ENCODE measurements around the gene CSF3R. TPM values are rescaled to one million over a fixed set of nuclear protein-coding genes. Genes with fewer than 3 reads are reported as not detected.

CSF3R gene
- total RNA-seq, 1 experiment from 2014 or later = not detected

DNA sequence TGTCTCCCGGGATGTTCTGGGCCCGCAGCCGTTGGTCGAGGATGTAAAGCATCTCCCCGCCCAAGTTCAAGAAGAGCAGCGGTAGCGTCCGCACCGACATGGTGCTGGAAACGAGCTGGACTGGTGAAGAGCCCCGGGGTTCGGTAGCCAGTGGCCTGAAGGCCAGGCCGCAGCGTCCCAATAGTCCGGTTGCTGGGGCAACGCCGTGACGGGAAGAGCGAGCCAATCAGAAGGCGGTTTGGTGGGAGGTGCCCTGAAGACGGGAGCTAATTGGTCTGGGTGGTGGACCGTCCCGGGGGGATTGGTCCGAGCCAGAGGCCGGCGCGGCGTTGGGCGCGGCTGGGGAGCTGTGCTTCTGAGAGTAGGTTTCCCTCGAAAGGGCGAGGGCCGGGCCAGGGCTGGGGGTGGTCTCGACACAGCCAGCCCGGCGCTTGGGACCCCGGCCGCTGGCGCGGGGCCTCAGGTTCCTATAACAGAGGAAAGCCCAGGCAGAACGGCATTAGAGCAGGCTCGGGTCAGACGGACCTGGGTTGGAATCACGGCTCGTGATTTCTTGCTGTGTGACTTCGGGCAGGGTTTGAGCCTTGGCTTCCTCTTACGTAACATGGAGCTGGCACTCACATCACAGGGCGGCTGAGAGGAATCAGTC lies 32.3 kb downstream of the CSF3R start, which contains the start of gene OSCP1:
Gene OSCP1 (minus strand): TSS at position 182 of the 649 bp plus-strand sequence. CDS start 82 bp downstream, at position 100.
- H3K79me1 ChIP-seq (ENCODE audit: insufficient read depth, low read depth, low read length, poor library complexity, severe bottlenecking) = no peaks in the 10 kb centered on the region
- H3K79me2 ChIP-seq (ENCODE audit: insufficient read depth, low read length) = no peaks in the 10 kb centered on the region
- no peaks in the 10 kb centered on the region for H3K4me1 ChIP-seq (ENCODE audit: insufficient read depth, low read length)
- DNase-seq = peak; percentile 96
- no CpG with 5 or more reads among the region's 48 CpGs for WGBS (ENCODE audit: extremely low coverage, insufficient read length, low lambda C conversion rate)
- no peak within 1 kb of the TSS for H4K5ac ChIP-seq (ENCODE audit: insufficient read length, low read depth, low read length)
- H3K4me2 ChIP-seq (ENCODE audit: insufficient read depth, insufficient read length, low read length) = peak within 1 kb of the TSS; percentile 44
- no peak within 1 kb of the TSS for H4K8ac ChIP-seq (replicated peaks; ENCODE audit: insufficient read length, low read depth, low read length)
- no peak within 1 kb of the TSS for H3K27ac ChIP-seq (ENCODE audit: insufficient read length, low read depth, low read length)
- H3K18ac ChIP-seq (ENCODE audit: insufficient read length, low read depth, low read length) = no peak within 1 kb of the TSS
- no peak within 1 kb of the TSS for H2BK5ac ChIP-seq (ENCODE audit: insufficient read length, low read length)
- peak within 1 kb of the TSS; percentile 68 to 81 for H3K4me3 Mint-ChIP-seq
- H3K36me3 Mint-ChIP-seq (ENCODE audit: insufficient read depth in 1 of 3, low read depth in 3 of 3) = peaks cover 6 to 11% (median 8%) of the 10 kb centered on the region in 3 experiments; a peak in 5 of 7 replicates
- H3K9me3 ChIP-seq (ENCODE audit: control insufficient read depth, low read depth, low read length) = no peaks in the 10 kb centered on the region
- no peak within 1 kb of the TSS for H2BK120ac ChIP-seq (ENCODE audit: low read depth, low read length, poor library complexity, severe bottlenecking)
- H4K20me1 ChIP-seq (ENCODE audit: control insufficient read depth, insufficient read depth, insufficient read length) = no peaks in the 10 kb centered on the region
- H3K4me1 Mint-ChIP-seq = peaks cover 10 to 15% of the 10 kb centered on the region in 2 experiments
- no peak; the same call in 2 of the 3 replicates for TF ChIP-seq CTCF (conservative IDR thresholded peaks at IDR 0.05)
- H3K27me3 ChIP-seq (ENCODE audit: insufficient read depth, low read length) = no peaks in the 10 kb centered on the region
- H2AFZ ChIP-seq (ENCODE audit: low read length) = no peak within 1 kb of the TSS
- H2BK12ac ChIP-seq (ENCODE audit: insufficient read length, low read depth, low read length) = no peak within 1 kb of the TSS
- H3K23me2 ChIP-seq (ENCODE audit: insufficient read length, low read depth, low read length, poor library complexity, severe bottlenecking) = peaks cover 9% of the 10 kb centered on the region
- H3K14ac ChIP-seq (ENCODE audit: insufficient read depth, low read length) = peak within 1 kb of the TSS; percentile 82; the same call in 1 of the 2 replicates
- no peak within 1 kb of the TSS for H3K4ac ChIP-seq (ENCODE audit: low read depth, low read length)
- H2BK20ac ChIP-seq (ENCODE audit: low read depth, low read length, poor library complexity, severe bottlenecking) = no peak within 1 kb of the TSS
- peak within 1 kb of the TSS; percentile 40 for H3K9ac ChIP-seq (ENCODE audit: extremely low read depth, insufficient read length, low read length)
- H2AK5ac ChIP-seq (ENCODE audit: insufficient read length, low read length) = no peak within 1 kb of the TSS
- H3K56ac ChIP-seq (ENCODE audit: insufficient read length, low read depth, low read length) = no peak within 1 kb of the TSS
- H2BK15ac ChIP-seq (ENCODE audit: low read depth, low read length) = no peak within 1 kb of the TSS
- no peak within 1 kb of the TSS for H3K23ac ChIP-seq (ENCODE audit: insufficient read length, low read depth, low read length)
- no peak within 1 kb of the TSS for H3T11ph ChIP-seq (ENCODE audit: low read length)
- H4K91ac ChIP-seq (ENCODE audit: insufficient read length, low read depth, low read length) = no peak within 1 kb of the TSS
- H3K27me3 Mint-ChIP-seq (ENCODE audit: low read depth) = peaks cover 1% of the 10 kb centered on the region; the same call in 1 of the 2 replicates
- H3K9me3 Mint-ChIP-seq = no peaks in the 10 kb centered on the region; a peak in 1 of 5 replicates
- H3K27ac Mint-ChIP-seq = peak within 1 kb of the TSS; percentile 85 to 96 (median 86); a peak in 6 of 7 replicates

All from H9 (cell line).